Activated T-cell treated with anti-CD3 and anti-CD28 coated beads for 48 hours (primary cell): ENCODE data around the gene COTL1.

Experiments used
- DNase-seq: peaks from one replicate; pipeline ENCODE4 v3.0.0-alpha.2; 2020; ENCODE audit warnings: low read depth

COTL1 gene

DNA sequence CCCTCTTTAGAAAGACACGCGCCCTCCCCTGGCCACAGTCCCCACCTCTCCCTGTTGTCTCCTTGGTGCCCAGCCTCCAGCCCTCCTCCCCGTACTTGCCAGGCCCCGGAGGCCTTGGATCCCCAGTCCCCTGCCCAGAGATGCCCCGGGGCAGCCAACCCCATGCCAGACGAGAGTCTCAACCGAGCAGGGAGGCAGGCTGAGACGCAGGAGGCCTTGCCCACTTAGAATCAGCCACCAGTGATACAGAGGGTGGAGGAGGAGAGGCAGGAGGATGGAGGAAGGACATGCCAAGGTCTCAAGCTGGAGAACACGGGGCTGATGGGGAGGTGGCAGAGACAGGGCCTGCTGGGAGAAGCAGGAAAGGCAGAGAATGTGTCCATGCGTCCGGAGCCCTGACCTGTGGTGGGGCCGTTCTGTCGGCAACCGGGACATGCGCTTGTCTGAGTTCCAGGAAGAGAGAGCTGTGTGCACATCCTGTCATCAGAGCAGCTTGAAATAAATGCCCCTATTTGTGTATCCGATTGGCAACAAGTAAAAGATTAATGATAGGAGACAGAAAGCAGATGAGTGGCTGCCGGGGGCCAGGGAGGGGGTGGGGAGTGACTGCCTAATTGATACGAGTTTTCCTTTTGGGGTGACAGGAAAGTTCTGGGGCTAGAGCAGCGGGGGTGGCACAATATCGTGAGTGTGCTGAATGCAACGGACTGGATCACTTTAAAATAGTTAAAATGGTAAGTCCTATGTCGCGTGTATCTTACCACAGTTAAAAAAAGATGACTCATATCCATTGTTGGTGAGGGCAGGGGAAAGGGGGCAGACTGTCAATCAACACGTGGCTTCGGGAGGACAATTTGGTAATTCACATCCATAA, 68.7 kb downstream of the COTL1 start:
- peak; percentile 42 for DNase-seq

DNA sequence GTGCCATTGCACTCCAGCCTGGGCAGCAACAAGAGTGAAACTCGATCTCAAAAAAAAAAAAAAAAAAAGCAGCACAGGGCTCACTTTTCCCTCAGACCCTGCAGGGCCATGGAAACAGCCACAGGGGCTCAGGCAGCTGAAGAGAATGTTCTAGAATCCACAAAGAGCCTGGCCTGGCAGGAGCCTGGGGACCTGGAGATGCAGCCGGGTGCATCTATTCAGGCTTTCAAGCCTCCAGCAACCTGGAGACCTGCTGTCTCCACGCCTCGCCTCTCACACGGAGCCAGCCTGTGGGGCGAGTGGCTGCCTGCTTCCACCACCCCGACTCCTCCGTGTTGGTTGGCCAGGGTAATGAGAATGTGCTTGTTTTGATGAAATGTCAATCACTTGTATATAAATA, 69.4 kb downstream of the COTL1 start:
- no peak for DNase-seq

DNA sequence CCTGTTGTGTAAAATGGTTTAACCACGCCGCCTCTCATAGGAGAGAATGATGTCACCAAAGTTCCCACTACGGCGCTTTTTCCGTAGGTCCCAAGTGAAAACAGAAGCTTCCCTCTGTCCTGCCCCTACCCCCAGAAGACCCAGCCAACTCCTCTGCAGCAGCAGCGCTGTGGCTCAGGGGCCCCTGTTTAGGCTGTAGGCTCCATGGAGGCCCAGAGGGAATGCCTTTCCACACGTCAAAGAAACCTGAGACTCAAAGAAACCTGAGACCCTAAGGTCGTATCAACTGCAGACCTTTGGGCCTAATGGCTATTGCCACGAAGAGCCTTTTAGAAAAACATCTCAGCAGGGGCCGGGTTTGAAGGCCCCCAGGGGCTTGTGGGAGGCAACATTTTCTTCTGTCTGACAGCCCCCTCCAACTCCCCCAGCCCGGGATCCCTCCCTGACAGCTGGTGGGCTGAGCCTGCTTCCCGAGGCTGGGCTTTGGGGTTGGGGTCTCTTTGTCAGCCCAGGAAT, 70.3 kb downstream of the COTL1 start:
- peak; percentile 40 for DNase-seq

DNA sequence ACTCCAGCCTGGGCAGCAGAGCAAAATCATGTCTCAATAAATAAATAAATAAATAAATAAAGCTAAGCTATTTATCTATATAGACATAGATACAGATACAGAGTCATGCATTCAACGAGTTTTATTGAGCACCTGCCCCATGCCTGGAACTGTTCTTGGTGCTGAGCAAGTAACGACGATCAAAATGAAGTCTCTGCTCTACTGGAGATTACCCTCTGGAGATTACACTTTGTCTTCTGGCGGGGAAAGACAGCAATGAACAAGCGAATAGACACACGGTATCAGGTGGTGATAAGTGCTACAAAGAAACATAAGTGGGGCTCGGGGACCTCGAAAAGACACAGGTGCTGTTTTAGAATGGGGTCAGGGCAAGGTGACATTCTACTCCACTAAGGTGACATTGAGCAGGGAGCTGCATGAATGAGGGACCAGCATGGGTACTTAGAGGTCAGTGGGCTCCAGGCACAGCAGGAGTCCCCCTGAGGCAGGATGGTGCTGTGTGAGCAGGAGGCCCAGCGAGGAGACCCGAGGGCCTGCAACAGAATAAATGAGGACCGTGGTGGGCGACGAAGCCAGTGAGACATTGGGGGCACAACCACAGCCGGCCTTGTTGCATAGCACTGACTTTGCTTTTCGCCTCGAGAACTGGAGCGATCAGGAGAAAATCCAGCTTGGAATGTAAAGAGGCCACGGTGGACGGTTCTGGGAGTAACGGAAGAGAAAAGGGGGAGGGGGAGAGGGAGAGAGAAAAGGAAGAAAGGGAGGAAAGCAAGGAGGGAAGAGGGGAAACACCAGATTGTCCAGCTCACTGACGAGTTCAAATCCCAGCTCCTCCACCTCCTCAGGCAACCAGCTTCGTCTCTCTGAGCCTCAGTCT, 71.0 kb downstream of the COTL1 start:
- DNase-seq: no peak

DNA sequence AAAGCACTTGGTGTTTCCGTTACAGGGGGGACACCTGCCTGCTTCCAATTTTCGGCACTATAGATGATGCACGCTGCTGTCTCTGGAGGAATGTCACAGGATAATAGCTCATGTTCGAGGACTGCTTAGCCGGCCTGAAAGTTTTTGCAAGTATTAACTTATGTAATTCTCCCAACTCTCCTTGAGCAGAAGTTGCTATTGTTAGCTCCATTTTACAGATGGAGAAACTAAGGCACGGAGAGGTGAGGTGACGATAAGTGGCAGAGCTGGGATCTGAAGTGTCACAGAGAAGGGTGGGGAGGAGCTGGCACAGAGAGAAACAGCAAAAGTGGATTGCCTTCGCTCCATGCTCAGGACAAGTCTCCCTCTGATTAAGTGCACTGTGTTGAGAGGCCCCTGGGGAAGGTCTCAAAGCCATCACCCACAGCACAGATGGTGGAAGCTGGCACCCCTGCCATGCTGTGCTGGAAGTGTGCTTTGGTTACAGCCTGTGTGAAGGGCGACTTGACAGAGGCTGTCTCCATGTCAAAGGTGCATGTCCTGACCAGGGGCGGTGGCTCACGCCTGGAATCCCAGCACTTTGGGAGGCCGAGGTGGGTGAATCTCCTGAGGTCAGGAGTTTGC, 72.7 kb downstream of the COTL1 start:
- DNase-seq: no peak

DNA sequence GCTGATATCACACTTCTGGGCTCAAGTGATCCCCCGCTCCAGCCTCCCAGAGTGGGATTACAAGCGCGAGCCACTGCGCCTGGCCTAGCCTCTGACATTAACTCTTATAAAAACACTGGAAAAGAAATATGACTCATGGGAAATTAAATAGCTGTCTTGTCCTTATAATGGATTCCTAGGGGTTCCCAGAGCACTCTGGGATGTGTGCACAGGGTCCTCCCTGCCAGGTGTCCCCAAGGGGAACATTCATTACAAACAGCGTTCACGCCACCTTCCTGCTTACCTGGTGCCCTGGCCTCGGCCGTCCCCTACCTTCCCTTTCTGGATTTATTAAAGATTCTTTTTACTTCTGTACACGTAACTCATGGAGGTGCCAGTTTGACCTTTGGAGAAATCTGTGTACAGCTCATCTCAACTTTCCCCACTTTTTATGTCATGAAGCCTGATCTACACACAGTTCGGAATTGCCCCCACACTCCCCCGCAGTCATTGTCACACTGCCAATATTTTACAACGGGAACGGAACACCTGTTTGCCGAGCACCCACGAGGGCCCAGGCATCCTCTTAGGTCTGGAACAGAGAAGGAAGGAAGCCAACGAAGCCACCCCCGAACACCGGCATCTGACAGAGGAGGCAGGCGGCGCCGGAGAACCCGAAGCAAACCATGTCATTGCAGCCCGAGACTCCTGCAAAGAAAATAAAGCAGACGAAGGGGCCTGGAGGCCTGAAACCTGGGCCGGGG, 73.7 kb downstream of the COTL1 start:
- no peak for DNase-seq

DNA sequence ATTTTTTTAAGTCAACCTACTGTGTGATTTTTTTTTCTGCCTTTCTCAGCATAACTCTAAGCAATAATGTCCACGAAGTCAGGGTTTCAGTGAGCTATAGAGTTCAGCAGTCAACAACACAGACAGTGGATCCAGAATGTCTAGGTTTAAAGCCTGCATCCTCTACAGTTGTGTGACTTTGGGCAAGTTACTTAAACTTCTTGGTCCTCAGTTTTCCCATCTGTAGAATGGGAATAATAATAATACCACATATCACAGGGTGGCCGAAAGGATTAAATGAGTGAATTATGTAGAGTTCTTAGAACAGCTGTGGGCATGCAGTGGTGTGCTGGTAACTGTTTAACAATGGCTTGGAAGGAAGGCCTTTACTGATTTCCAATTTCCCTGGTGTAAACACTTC, 74.6 kb downstream of the COTL1 start:
- no peak for DNase-seq

DNA sequence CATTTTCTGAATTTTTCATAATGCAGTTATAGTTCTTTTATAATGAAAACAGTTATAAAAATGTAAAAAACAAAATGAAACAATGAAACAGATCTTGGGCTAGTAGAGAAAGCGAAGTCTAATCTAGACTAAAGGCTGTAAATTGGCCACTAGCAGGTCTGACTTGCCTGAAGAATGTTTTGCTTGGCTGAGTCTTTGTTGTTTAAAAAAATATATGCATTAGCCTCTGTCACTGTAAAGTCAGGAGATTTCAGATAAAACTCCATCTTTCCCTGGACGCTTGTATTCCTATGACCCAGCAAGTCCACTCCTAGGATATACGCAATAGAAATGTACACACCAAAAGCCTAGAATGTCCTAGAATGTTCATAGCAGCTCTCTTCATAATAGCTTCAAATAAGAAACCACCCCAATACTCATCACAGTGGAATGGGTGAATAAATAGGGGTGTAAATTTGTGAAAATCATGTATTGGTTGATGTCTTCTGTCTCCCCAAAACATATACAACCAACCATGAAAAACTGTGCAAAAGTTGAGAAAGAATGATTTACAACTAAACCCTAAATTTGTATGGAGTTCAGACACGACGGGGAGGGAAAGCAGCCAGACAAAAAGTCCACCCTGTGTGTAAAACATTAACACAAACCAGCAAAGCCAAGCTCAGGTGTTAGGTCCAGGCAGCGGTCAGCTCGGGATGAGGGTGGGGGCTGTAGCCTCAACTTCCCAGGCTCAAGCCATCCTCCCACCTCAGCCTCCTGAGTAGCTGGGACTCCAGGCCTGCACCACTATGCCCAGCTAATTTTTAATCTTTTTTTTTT, 75.7 kb downstream of the COTL1 start:
- no peak for DNase-seq

DNA sequence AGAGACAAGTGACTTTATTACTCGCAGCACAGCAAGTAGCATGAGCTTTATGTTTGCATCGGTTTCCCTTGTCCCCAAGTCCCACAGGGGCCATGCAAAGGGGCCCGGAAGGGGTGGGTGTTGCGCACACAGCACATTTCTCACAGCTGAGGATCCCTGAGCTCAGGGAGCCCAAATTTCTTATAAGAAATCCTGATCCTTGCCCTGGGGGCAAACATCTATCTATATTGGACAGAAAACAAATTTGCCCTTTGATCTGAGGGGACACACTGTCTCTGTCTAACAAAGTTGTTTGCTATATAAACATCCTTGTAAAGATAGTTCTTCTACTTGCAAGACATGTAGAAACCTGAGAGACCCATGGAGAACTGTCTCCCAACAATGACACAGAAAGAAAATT, 77.7 kb downstream of the COTL1 start:
- DNase-seq: no peak

DNA sequence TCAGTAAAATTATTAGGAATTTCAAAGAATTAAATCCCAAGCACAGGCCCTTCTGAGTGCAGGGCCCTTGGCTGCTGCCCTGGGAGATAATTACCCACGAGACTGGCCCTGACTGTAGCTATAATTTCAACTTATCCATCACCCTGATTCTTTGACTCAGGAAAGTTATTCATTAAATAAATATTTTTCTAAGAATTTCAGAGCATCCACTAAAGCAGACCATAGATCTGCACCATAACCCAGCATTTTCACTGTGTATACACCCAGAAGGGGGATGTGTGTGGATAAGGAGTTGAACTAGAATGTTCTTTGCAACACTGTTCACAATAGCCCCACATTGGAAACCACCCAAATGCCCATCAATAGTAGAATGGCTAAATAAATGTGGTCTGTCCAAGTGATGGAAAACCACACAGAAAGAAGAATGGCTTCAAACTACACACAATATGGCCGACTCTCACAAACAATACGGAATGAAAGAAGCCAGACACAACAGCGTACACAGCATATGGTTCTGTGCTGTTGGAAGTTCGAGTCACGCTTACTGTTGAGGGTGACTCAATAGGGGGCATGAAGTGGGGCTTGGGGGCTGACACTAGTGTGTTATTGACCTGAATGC, 79.5 kb downstream of the COTL1 start:
- no peak for DNase-seq

DNA sequence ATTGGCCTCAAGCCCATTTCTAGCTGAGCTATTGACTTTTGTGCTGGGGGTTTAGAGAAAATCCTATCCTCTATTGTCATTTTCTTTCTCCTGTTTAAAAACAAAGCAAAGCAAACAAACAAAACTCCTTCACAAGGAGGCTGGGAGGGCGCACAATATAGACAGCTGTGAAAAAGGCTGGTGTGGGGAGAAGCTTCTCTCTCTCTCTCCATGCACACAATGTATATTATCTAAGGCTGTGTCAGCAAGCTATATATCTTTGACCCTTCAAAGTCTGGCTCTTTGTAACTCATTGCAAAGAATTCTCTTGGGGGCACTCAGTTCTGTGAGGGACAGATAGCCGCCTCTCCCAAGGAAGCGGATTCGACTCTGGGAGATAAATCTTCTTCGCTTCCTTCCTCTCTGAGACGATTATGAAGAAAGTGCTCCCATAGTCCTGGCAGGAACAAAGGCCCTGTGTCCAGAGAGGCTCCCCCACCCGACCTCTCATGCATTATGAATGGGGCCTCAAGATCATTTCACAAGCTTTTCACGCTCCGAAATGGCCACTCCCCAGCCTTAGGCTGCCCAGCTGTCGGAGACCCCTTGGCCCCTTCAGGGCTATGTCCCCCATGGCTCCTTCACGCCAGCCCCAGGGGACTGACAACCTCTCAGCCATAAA, 80.3 kb downstream of the COTL1 start:
- no peak for DNase-seq

DNA sequence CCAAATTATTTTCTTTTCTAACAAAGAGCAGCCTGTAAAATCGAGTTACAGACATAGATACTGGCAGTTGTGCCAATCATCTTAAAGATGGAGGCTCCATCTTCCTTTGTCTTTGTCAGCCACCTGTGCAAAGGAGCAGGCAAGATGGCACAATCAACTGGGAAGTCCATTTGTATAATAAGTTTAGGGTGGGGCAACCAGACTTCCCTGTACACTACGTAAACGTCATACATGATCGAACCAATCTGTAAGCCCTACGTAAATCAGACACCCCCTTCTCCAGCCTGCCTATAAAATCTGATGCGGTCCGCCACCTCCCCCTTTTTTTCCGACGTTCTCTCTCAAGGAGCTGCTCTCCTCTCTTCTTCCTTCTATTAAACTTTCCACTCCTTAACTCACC, 82.0 kb downstream of the COTL1 start:
- DNase-seq: no peak

DNA sequence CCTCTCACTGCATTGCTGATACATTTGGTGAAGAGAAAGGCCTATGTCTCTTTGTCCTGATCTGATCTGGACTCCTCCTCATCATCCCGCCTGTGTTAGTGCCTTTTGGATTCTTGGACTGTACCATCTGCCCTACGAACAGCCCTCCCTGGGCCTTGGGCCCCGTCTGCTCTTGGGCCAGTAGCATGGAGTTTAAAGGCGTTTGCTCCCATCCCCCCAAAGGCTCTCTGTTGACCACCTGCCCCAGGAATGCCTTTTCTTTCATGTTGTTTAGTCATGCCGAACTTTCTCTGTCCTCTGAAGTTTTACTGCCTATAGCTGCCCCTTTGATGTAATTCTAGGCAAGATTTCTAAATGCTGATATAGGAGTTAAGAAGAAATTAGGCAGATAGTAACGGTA, 82.5 kb downstream of the COTL1 start:
- DNase-seq: no peak

DNA sequence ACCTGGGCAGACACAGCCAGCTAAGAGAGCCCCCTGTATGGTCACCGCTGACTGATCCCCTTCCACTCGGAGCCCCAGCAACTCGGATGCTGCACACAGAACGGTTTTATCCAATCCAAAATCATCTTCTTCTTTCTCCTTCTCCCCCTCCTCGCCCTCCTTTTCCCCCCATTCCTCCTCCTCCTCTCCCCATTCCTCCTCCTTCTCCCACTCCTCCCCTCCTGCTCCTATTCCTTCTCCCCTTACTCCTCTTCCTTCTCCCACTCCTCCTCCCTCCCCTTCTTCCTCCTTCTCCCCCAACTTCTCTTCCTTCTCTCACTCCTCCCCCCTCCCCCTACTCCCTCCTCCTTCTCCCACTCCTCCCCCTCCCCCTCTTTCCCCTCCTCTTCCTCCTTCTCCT, 83.1 kb downstream of the COTL1 start:
- DNase-seq: no peak

DNA sequence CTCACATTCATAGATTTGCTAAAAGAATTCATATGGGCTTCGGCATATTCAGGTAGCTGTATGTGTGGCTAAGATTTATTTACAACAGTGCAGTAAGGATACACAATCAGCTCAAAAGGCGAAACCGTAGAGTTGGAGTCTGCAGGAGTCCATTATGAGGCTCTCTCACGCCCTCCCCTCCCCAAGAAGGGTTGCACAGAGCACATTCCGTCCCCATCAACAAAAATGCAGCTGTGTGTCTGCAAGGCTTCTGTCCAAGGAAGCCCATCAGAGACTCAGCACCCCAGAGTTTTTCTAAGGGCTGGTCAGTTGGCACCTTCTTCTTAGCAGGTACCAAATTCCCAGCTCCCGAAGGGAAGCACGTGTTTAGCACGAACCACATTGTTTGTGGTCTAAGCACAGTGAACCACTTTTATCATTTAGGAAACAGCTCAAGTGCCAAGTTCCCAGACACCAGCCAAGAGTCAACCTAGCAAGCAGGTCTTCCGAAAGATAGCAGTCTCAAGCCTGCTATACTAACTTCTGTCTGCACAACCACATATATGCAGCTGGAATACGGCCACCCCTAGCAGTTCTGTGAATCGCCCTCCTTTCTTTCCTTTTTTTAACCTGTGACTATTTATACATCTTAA, 84.9 kb downstream of the COTL1 start:
- DNase-seq: no peak

DNA sequence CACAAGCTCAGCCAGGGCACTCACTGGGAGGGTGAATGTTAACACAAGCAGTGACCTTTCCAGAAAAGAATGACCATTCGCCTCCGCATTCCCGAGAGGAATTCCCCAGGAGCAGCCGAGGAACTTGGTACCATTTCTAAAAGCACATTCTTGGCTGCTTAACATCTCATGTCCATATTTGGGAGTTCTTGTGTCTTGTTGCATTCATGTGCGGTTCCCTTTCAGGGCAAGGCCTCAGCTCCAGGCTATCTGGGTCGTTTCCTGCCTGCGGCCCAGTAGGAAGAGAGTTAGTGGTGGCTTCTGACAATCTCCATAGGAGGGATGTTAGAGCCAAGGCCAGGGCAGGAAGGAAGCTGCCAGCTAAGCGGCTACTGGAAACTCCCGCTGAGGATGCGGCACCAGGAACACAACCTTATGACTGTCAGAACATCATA, 85.6 kb downstream of the COTL1 start:
- DNase-seq: no peak

DNA sequence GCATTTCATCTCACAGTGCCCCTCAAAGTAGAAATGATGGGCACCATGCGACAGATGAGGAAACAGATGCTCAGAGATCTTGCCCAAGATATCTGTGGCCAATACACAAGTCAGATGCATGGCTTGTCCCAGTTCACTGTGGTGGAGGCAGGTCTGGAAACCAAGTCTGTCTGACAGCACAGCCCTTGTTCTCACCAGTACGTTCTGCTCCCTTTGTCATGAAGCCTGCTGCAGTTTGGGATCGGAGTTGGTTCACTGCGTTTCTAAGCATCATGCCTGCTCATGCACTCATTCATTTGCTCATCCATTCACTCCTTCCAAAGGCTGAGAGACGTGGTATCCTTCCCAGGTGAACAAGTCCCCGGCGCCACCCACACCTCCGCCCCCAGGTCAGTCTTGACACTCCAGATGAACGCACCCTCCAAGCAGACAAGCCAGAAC, 86.2 kb downstream of the COTL1 start:
- DNase-seq: no peak

DNA sequence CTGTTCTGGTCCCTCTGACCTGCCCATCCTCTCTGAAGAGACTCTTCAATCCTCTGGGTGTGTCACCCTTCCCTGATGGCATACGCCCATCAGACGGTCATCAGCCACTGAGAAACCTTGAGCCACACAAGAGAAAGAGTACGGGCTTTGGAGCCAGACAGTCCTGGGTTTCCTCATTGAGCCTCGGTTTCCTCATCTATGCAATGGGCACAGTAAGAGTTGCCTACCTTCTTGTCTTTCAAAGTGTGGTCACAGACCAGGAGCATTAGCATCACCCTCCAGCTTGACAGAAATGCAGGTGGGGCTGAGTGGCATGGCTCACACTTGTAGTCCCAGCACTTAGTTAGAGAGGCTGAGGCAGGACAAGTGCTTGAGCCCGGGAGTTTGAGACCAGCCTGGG, 87.3 kb downstream of the COTL1 start:
- DNase-seq: no peak

DNA sequence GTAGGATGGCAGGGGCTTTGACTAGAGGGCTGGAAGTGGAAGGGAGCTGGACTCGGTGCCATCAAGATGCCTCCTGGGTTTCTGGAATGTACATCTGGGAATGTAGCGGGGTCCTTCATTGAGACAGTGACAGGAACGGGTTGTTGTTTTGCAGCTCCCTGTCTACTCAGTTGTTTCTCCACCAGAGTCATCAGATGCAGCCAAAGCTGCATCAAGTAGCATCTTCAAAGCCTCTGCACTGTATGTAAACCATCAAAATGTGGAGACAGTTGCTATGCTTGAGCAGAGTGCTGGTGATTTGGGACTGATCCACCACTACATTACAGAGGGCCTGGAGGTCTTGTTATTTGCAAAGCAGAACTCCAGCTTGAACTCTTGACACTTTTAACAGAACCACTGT, 88.3 kb downstream of the COTL1 start:
- no peak for DNase-seq
